ENCODE measurements around the gene ATAD1. TPM values are rescaled to one million over a fixed set of nuclear protein-coding genes. Genes with fewer than 3 reads are reported as not detected.
A peak's percentile ranks its signal among the peaks of the same experiment; 100 is the strongest.

Gene ATAD1
- 30.4 and 31.0 TPM in 2 replicates for total RNA-seq (2022)
- Bru-seq, nascent RNA = percentile 85 among the genes with signal in this experiment
- BruChase-seq, experiment 1, labeled RNA remaining after a 6-hour chase = percentile 81 among the genes with signal in this experiment
- BruChase-seq, experiment 2, labeled RNA remaining after a 2-hour chase = percentile 76 among the genes with signal in this experiment
- long read RNA-seq, full-length matches to known transcripts = 13 of 65 reads
- long read RNA-seq, partial matches to known transcripts = 0 of 65 reads
- long read RNA-seq, other reads (novel, unspliced or antisense) = 52 of 65 reads

- no peaks in the 10 kb centered on the region for H3K27me3 Mint-ChIP-seq (ENCODE audit: unreplicated experiment)
- BruUV-seq (replicated peaks) = no TSS peak
- H3K9me3 Mint-ChIP-seq (ENCODE audit: low read depth, unreplicated experiment) = no peaks in the 10 kb centered on the region
- peak; percentile 85 for DNase-seq
- H3K36me3 Mint-ChIP-seq (ENCODE audit: insufficient read depth, unreplicated experiment) = peaks cover 18% of the 10 kb centered on the region
- CTCF ChIA-PET = interaction anchor here (0.6 to 1.0 kb wide), 2 partner anchors 24 to 45 kb away, joined by 3 to 4 read pairs; partner anchors contain the start of genes KLLN and PTEN
- intact Hi-C loops (cut with micrococcal nuclease; ENCODE audit: unreplicated experiment) = no loop called here
- H3K4me3 Mint-ChIP-seq (ENCODE audit: low read depth, unreplicated experiment) = peak within 1 kb of the TSS; percentile 88
- peaks cover 15% of the 10 kb centered on the region for H3K4me1 Mint-ChIP-seq (ENCODE audit: low read depth, unreplicated experiment)
- TF ChIP-seq CTCF (IDR thresholded peaks at IDR 0.05; ENCODE audit: unreplicated experiment) = no peak
- H3K27ac Mint-ChIP-seq (ENCODE audit: unreplicated experiment) = peak within 1 kb of the TSS; percentile 69
Measured at GRCh38 chr10:87817609-87818504, at the start of gene ATAD1. Gene ATAD1, minus strand, starts transcription at chr10:87818226. Its CDS starts 3,627 bp downstream, at chr10:87814599.

- TF ChIP-seq CTCF (IDR thresholded peaks at IDR 0.05; ENCODE audit: unreplicated experiment) = no peak
- intact Hi-C loops (cut with micrococcal nuclease; ENCODE audit: unreplicated experiment) = loop anchor here (5.0 kb wide), 1 partner anchor 60 kb away; no protein-coding TSS in a partner anchor
- CTCF ChIA-PET = no interaction called here
- Mint-ChIP-seq H3K27ac (ENCODE audit: unreplicated experiment) (no peak overlapping the region), H3K9me3 (ENCODE audit: low read depth, unreplicated experiment) (no peaks in the 10 kb centered on the region), H3K4me3 (ENCODE audit: low read depth, unreplicated experiment) (peak overlapping the region; percentile 92), H3K27me3 (ENCODE audit: unreplicated experiment) (no peaks in the 10 kb centered on the region), H3K36me3 (ENCODE audit: insufficient read depth, unreplicated experiment) (peaks cover 36% of the 10 kb centered on the region), H3K4me1 (ENCODE audit: low read depth, unreplicated experiment) (no peaks in the 10 kb centered on the region)
- BruUV-seq (replicated peaks) = no TSS peak
- DNase-seq = no peak
Measured at GRCh38 chr10:87867453-87867852, 49.4 kb upstream of the ATAD1 start.

- Mint-ChIP-seq H3K27ac (ENCODE audit: unreplicated experiment) (no peak overlapping the region), H3K36me3 (ENCODE audit: insufficient read depth, unreplicated experiment) (peaks cover 46% of the 10 kb centered on the region), H3K9me3 (ENCODE audit: low read depth, unreplicated experiment) (no peaks in the 10 kb centered on the region), H3K4me1 (ENCODE audit: low read depth, unreplicated experiment) (peaks cover 5% of the 10 kb centered on the region), H3K4me3 (ENCODE audit: low read depth, unreplicated experiment) (peak overlapping the region; percentile 92), H3K27me3 (ENCODE audit: unreplicated experiment) (no peaks in the 10 kb centered on the region)
- intact Hi-C loops (cut with micrococcal nuclease; ENCODE audit: unreplicated experiment) = loop anchor here (5.0 kb wide), 1 partner anchor 61 kb away; no protein-coding TSS in a partner anchor
- BruUV-seq (replicated peaks) = no TSS peak
- CTCF ChIA-PET = no interaction called here
- no peak for DNase-seq
- TF ChIP-seq CTCF (IDR thresholded peaks at IDR 0.05; ENCODE audit: unreplicated experiment) = no peak
Measured at GRCh38 chr10:87866412-87866974, 48.5 kb upstream of the ATAD1 start.

GRCh38 chr10:87865241-87865881, 47.3 kb upstream of the ATAD1 start:
- H3K27me3 Mint-ChIP-seq (ENCODE audit: unreplicated experiment) = no peaks in the 10 kb centered on the region
- peaks cover 48% of the 10 kb centered on the region for H3K36me3 Mint-ChIP-seq (ENCODE audit: insufficient read depth, unreplicated experiment)
- H3K9me3 Mint-ChIP-seq (ENCODE audit: low read depth, unreplicated experiment) = no peaks in the 10 kb centered on the region
- peak overlapping the region; percentile 92 for H3K4me3 Mint-ChIP-seq (ENCODE audit: low read depth, unreplicated experiment)
- CTCF ChIA-PET = no interaction called here
- H3K4me1 Mint-ChIP-seq (ENCODE audit: low read depth, unreplicated experiment) = peaks cover 16% of the 10 kb centered on the region
- peak overlapping the region; percentile 86 for H3K27ac Mint-ChIP-seq (ENCODE audit: unreplicated experiment)
- BruUV-seq (replicated peaks) = no TSS peak
- intact Hi-C loops (cut with micrococcal nuclease; ENCODE audit: unreplicated experiment) = loop anchor here (5.0 kb wide), 1 partner anchor 62 kb away; no protein-coding TSS in a partner anchor
- no peak for DNase-seq
- no peak for TF ChIP-seq CTCF (IDR thresholded peaks at IDR 0.05; ENCODE audit: unreplicated experiment)

Measured in Calu3 (cell line).